IMR-90 (cell line): ENCODE measurements around the gene AGPAT3. TPM values are rescaled to one million over a fixed set of nuclear protein-coding genes. Genes with fewer than 3 reads are reported as not detected.

Experiments
- ATAC-seq: fragments of 200-7000 bp; cut with Tn5 transposase; 2 replicates; pipeline ENCODE4 v1.9.1; 2020; ENCODE audit warnings: low read depth, mild to moderate bottlenecking, moderate library complexity
- BruUV-seq: library from RNA; stranded (reverse); fragments of 400-500 nt; replicated peaks from 2 replicates; lab custom pipeline; 2021; lab: Mats Ljungman, UMichigan
- CTCF ChIA-PET: fragments of 300-600 bp; formaldehyde crosslinking; extraction: SDS; loops from one replicate; lab custom pipeline; 2021; ENCODE audit warnings: antibody characterized with exemption; lab: Yijun Ruan, JAX
- POLR2A ChIA-PET: fragments of 300-600 bp; sonication (Branson Sonifier 250); formaldehyde crosslinking; loops from one replicate; lab custom pipeline; 2022; ENCODE audit warnings: antibody characterized with exemption; ENCODE audit not compliant: unreplicated experiment; lab: Charles Lee
- DNase-seq: peaks from one replicate; pipeline ENCODE4 v3.0.0; 2013
- H2AFZ ChIP-seq: replicated peaks from 2 replicates; pipeline ENCODE3; 2013; ENCODE audit warnings: low read length, mild to moderate bottlenecking; ENCODE audit not compliant: poor library complexity
- H2AK5ac ChIP-seq: 2 replicates; pipeline ENCODE4 v1.6.1; 2013; ENCODE audit warnings: low read depth, low read length, inconsistent platforms
- H2AK9ac ChIP-seq: replicated peaks from 2 replicates; pipeline ENCODE3; 2013; ENCODE audit warnings: mild to moderate bottlenecking, low read depth, low read length, moderate library complexity; ENCODE audit not compliant: poor library complexity
- H2BK120ac ChIP-seq: 2 replicates; pipeline ENCODE4 v1.6.1; 2013; ENCODE audit warnings: low read depth, low read length, inconsistent platforms
- H2BK15ac ChIP-seq: 3 replicates; pipeline ENCODE4 v1.6.1; 2013; ENCODE audit warnings: low read depth, low read length, inconsistent platforms
- H2BK20ac ChIP-seq: 2 replicates; pipeline ENCODE4 v1.6.1; 2013; ENCODE audit warnings: low read depth, mild to moderate bottlenecking, inconsistent platforms, low read length, moderate library complexity
- H2BK5ac ChIP-seq: 2 replicates; pipeline ENCODE4 v1.6.1; 2013; ENCODE audit warnings: mild to moderate bottlenecking, low read depth, low read length, inconsistent platforms; ENCODE audit not compliant: poor library complexity, severe bottlenecking
- H3K14ac ChIP-seq: replicated peaks from 2 replicates; pipeline ENCODE4 v1.6.1; 2013; ENCODE audit warnings: low read depth, low read length, inconsistent platforms
- H3K18ac ChIP-seq: 2 replicates; pipeline ENCODE4 v1.6.1; 2013; ENCODE audit warnings: low read depth, low read length, control low read depth
- H3K23ac ChIP-seq: 2 replicates; pipeline ENCODE4 v1.6.1; 2013; ENCODE audit warnings: low read depth, low read length, inconsistent platforms
- H3K27ac ChIP-seq: 2 replicates; pipeline ENCODE4 v1.5.1; 2013; ENCODE audit warnings: mild to moderate bottlenecking, control low read depth, low read length; ENCODE audit not compliant: insufficient read depth
- H3K27me3 ChIP-seq: 2 replicates; pipeline ENCODE4 v1.6.1; 2013; ENCODE audit warnings: low read length; ENCODE audit not compliant: control insufficient read depth, insufficient read depth
- H3K36me3 ChIP-seq: 2 replicates; pipeline ENCODE4 v1.6.1; 2013; ENCODE audit warnings: low read length, mixed read lengths; ENCODE audit not compliant: control insufficient read depth, insufficient read depth
- H3K4ac ChIP-seq: 2 replicates; pipeline ENCODE4 v1.6.1; 2013; ENCODE audit warnings: low read depth, low read length, inconsistent platforms
- H3K4me1 ChIP-seq: 2 replicates; pipeline ENCODE4 v1.6.1; 2013; ENCODE audit warnings: low read length, mixed read lengths; ENCODE audit not compliant: control insufficient read depth, insufficient read depth
- H3K4me2 ChIP-seq: 2 replicates; pipeline ENCODE4 v1.6.1; 2013; ENCODE audit warnings: low read depth, mild to moderate bottlenecking, control low read depth, low read length, moderate library complexity
- H3K4me3 ChIP-seq: 2 replicates; pipeline ENCODE4 v1.5.1; 2013; ENCODE audit warnings: low read depth, mild to moderate bottlenecking, control low read depth, low read length, moderate library complexity; ENCODE audit not compliant: insufficient read depth
- H3K56ac ChIP-seq: 2 replicates; pipeline ENCODE4 v1.6.1; 2013; ENCODE audit warnings: low read length, inconsistent platforms; ENCODE audit not compliant: insufficient read depth; ENCODE audit errors: extremely low read depth
- H3K79me1 ChIP-seq, 2 experiments: 2 replicates each; pipeline ENCODE4 v1.6.1; 2013; ENCODE audit warnings: low read length in 2 of 2, inconsistent platforms in 1 of 2, low read depth in 1 of 2
- H3K9ac ChIP-seq: 2 replicates; pipeline ENCODE4 v1.6.1; 2013; ENCODE audit warnings: low read depth, low read length, control low read depth
- H3K9me1 ChIP-seq: 2 replicates; pipeline ENCODE4 v1.6.1; 2013; ENCODE audit warnings: low read length, inconsistent platforms; ENCODE audit not compliant: insufficient read depth
- H3K9me3 ChIP-seq: 2 replicates; pipeline ENCODE4 v1.6.1; 2013; ENCODE audit warnings: low read length; ENCODE audit not compliant: control insufficient read depth, insufficient read depth
- H4K20me1 ChIP-seq: 2 replicates; pipeline ENCODE4 v1.6.1; 2013; ENCODE audit warnings: low read length, inconsistent platforms; ENCODE audit not compliant: insufficient read depth
- H4K5ac ChIP-seq: 2 replicates; pipeline ENCODE4 v1.6.1; 2013; ENCODE audit warnings: mild to moderate bottlenecking, low read depth, low read length, control low read depth
- H4K8ac ChIP-seq, 2 experiments: 2 replicates each; pipeline ENCODE4 v1.6.1; 2013; ENCODE audit warnings: low read depth in 2 of 2, low read length in 2 of 2, control low read depth in 1 of 2, inconsistent platforms in 1 of 2
- H4K91ac ChIP-seq: 2 replicates; pipeline ENCODE4 v1.6.1; 2013; ENCODE audit warnings: low read depth, low read length, inconsistent platforms; ENCODE audit not compliant: insufficient read depth
- BHLHE40 ChIP-seq: fragments of 150-350 bp; IDR thresholded peaks from 2 replicates; pipeline ENCODE4 v1.6.1; 2016; ENCODE audit warnings: mild to moderate bottlenecking, low read depth, low read length
- CEBPB ChIP-seq: IDR thresholded peaks from 2 replicates; pipeline ENCODE4 v1.6.1; 2012; ENCODE audit warnings: low read depth, low read length, improper control_type of control experiment
- CHD1 ChIP-seq: IDR thresholded peaks from 2 replicates; pipeline ENCODE4 v1.6.1; 2012; ENCODE audit warnings: low read depth, low read length, improper control_type of control experiment
- FOS ChIP-seq: fragments of 150-350 bp; IDR thresholded peaks from 2 replicates; pipeline ENCODE4 v1.6.1; 2016; ENCODE audit warnings: low read depth, low read length
- MAFK ChIP-seq: IDR thresholded peaks from 2 replicates; pipeline ENCODE4 v1.6.1; 2012; ENCODE audit warnings: low read depth, low read length, improper control_type of control experiment
- MAZ ChIP-seq: IDR thresholded peaks from 2 replicates; pipeline ENCODE4 v1.6.1; 2012; ENCODE audit warnings: low read depth, mild to moderate bottlenecking, low read length, improper control_type of control experiment, moderate library complexity, borderline replicate concordance
- MXI1 ChIP-seq: IDR thresholded peaks from 2 replicates; pipeline ENCODE4 v1.6.1; 2012; ENCODE audit warnings: low read depth, mild to moderate bottlenecking, low read length, moderate library complexity, borderline replicate concordance
- NFE2L2 ChIP-seq: fragments of 150-350 bp; IDR thresholded peaks from 2 replicates; pipeline ENCODE4 v1.6.1; 2016; ENCODE audit warnings: low read depth, mild to moderate bottlenecking, low read length
- POLR2A ChIP-seq: IDR thresholded peaks from 2 replicates; pipeline ENCODE4 v1.6.1; 2012; ENCODE audit warnings: mild to moderate bottlenecking, low read depth, low read length
- RAD21 ChIP-seq: IDR thresholded peaks from 2 replicates; pipeline ENCODE4 v1.6.1; 2012; ENCODE audit warnings: low read length, improper control_type of control experiment
- RCOR1 ChIP-seq: IDR thresholded peaks from 2 replicates; pipeline ENCODE4 v1.6.1; 2012; ENCODE audit warnings: mild to moderate bottlenecking, low read length, improper control_type of control experiment; ENCODE audit not compliant: insufficient replicate concordance
- RFX5 ChIP-seq: IDR thresholded peaks from 2 replicates; pipeline ENCODE4 v1.8.0; 2012; ENCODE audit warnings: low read depth, mild to moderate bottlenecking, low read length, moderate library complexity
- SMC3 ChIP-seq: fragments of 150-350 bp; IDR thresholded peaks from 2 replicates; pipeline ENCODE4 v1.6.1; 2016; ENCODE audit warnings: low read depth, mild to moderate bottlenecking, antibody characterized with exemption, low read length, moderate library complexity
- WGBS, 2 experiments: methylation state at CpG; one replicate each; pipeline versions ENCODE4 v1.1.5 to v1.1.7; 2013; ENCODE audit warnings: missing lambda C conversion rate in 2 of 2; ENCODE audit not compliant: insufficient read length in 1 of 2; ENCODE audit errors: extremely low coverage in 2 of 2; 5-methylcytosine and 5-hydroxymethylcytosine counted together
- dilution Hi-C: fragments of 300-500 bp; cut with HindIII; formaldehyde crosslinking; loops from one replicate; pipeline ENCODE4 v1.14.3; 2018; ENCODE audit warnings: low sequenced_read_pairs; ENCODE audit not compliant: unreplicated experiment
- in situ Hi-C: fragments of 300-500 bp; cut with MboI; formaldehyde crosslinking; loops from 3 replicates; pipeline ENCODE4 v1.14.3; 2019; ENCODE audit warnings: low sequenced_read_pairs, inconsistent platforms, mixed read lengths
- intact Hi-C: fragments of 100-400 bp; cut with micrococcal nuclease; formaldehyde crosslinking; loops from 2 replicates; pipeline ENCODE4 v1.10.0; 2022
- polyA plus RNA-seq, 3 experiments: library from polyadenylated mRNA; depleted of rRNA; stranded (reverse); fragments of >200 nt; gene quantifications; 2 replicates each; pipeline ENCODE4 v1.2.3, GENCODE V29; 2012; ENCODE audit warnings: low replicate concordance in 1 of 3
- total RNA-seq: library from RNA; depleted of rRNA; stranded (reverse); fragments of >200 nt; gene quantifications from 2 replicates; pipeline ENCODE4 v1.2.3, GENCODE V29; 2012
- TF ChIP-seq, protein P1 (sequence below): fragments of 150-350 bp; IDR thresholded peaks from 2 replicates; pipeline ENCODE4 v1.6.1; 2016; ENCODE audit warnings: low read depth, mild to moderate bottlenecking, low read length, moderate library complexity, borderline replicate concordance
- TF ChIP-seq, protein P2 (sequence below): conservative IDR thresholded peaks from 2 replicates; pipeline ENCODE4 v1.5.1; 2012; ENCODE audit warnings: mild to moderate bottlenecking, low read depth, low read length, improper control_type of control experiment
- TF ChIP-seq, protein P3 (sequence below): fragments of 150-350 bp; IDR thresholded peaks from 2 replicates; pipeline ENCODE4 v1.6.1; 2017; ENCODE audit warnings: mild to moderate bottlenecking, antibody characterized with exemption, low read length, low read depth

The AGPAT3 gene
- total and polyA plus RNA-seq, 2 of the 4 experiments (the other 2 are of a cell fraction): 27.1 to 38.7 TPM

GRCh38 chr21:43937891-43938309 lies 72.9 kb downstream of the AGPAT3 start:
- no peak overlapping the region for H3K18ac ChIP-seq
- no peak overlapping the region for H2BK120ac ChIP-seq
- H4K20me1 ChIP-seq: peaks cover 62% of the 10 kb centered on the region
- H4K91ac ChIP-seq: no peak overlapping the region
- no peak overlapping the region for H3K23ac ChIP-seq
- ChIA-PET CTCF (interaction anchor here (0.6 kb wide), 1 partner anchor 154 kb away, joined by 3 read pairs; no protein-coding TSS in a partner anchor), POLR2A (no interaction called here)
- peaks cover 5% of the 10 kb centered on the region for H3K36me3 ChIP-seq
- H3K14ac ChIP-seq: no peak overlapping the region
- no peak overlapping the region for H4K5ac ChIP-seq
- BruUV-seq: no TSS peak
- no peaks in the 10 kb centered on the region for H3K9me3 ChIP-seq
- H3K27me3 ChIP-seq: no peaks in the 10 kb centered on the region
- no peak overlapping the region for H3K4ac ChIP-seq
- no peak overlapping the region for H3K4me3 ChIP-seq
- H3K56ac ChIP-seq: no peak overlapping the region
- dilution Hi-C loops (no loop called here), intact Hi-C loops (no loop called here), in situ Hi-C loops (no loop called here)
- TF ChIP-seq MAZ: no peak
- TF ChIP-seq FOS: no peak
- TF ChIP-seq SMC3: no peak
- no peak for TF ChIP-seq RAD21
- TF ChIP-seq NFE2L2: no peak
- TF ChIP-seq MAFK: no peak
- TF ChIP-seq BHLHE40: no peak
- no peak for TF ChIP-seq RFX5
- TF ChIP-seq, protein P1, sequence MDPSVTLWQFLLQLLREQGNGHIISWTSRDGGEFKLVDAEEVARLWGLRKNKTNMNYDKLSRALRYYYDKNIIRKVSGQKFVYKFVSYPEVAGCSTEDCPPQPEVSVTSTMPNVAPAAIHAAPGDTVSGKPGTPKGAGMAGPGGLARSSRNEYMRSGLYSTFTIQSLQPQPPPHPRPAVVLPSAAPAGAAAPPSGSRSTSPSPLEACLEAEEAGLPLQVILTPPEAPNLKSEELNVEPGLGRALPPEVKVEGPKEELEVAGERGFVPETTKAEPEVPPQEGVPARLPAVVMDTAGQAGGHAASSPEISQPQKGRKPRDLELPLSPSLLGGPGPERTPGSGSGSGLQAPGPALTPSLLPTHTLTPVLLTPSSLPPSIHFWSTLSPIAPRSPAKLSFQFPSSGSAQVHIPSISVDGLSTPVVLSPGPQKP: no peak
- TF ChIP-seq, protein P2, sequence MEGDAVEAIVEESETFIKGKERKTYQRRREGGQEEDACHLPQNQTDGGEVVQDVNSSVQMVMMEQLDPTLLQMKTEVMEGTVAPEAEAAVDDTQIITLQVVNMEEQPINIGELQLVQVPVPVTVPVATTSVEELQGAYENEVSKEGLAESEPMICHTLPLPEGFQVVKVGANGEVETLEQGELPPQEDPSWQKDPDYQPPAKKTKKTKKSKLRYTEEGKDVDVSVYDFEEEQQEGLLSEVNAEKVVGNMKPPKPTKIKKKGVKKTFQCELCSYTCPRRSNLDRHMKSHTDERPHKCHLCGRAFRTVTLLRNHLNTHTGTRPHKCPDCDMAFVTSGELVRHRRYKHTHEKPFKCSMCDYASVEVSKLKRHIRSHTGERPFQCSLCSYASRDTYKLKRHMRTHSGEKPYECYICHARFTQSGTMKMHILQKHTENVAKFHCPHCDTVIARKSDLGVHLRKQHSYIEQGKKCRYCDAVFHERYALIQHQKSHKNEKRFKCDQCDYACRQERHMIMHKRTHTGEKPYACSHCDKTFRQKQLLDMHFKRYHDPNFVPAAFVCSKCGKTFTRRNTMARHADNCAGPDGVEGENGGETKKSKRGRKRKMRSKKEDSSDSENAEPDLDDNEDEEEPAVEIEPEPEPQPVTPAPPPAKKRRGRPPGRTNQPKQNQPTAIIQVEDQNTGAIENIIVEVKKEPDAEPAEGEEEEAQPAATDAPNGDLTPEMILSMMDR: no peak
- no peak for TF ChIP-seq MXI1
- TF ChIP-seq CEBPB: no peak
- TF ChIP-seq CHD1: no peak
- no peak for TF ChIP-seq POLR2A
- no peak for TF ChIP-seq RCOR1
- TF ChIP-seq, protein P3, sequence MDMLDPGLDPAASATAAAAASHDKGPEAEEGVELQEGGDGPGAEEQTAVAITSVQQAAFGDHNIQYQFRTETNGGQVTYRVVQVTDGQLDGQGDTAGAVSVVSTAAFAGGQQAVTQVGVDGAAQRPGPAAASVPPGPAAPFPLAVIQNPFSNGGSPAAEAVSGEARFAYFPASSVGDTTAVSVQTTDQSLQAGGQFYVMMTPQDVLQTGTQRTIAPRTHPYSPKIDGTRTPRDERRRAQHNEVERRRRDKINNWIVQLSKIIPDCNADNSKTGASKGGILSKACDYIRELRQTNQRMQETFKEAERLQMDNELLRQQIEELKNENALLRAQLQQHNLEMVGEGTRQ: no peak
- peaks cover 12% of the 10 kb centered on the region for H3K9me1 ChIP-seq
- H2AK5ac ChIP-seq: no peak overlapping the region
- H3K4me1 ChIP-seq: peaks cover 4% of the 10 kb centered on the region; the same call in 1 of the 2 replicates
- H3K79me1 ChIP-seq: peaks cover 36 to 64% of the 10 kb centered on the region in 2 experiments
- ATAC-seq (no peak), DNase-seq (no peak)
- no CpG with 5 or more reads among the region's 6 CpGs for WGBS, 2 experiments
- H2BK5ac ChIP-seq: no peak overlapping the region
- no peak overlapping the region for H3K27ac ChIP-seq
- no peak overlapping the region for H2AK9ac ChIP-seq
- no peak overlapping the region for H2AFZ ChIP-seq
- H4K8ac ChIP-seq: no peak overlapping the region
- H2BK20ac ChIP-seq: no peak overlapping the region
- H3K9ac ChIP-seq: no peak overlapping the region
- no peak overlapping the region for H2BK15ac ChIP-seq
- no peak overlapping the region for H3K4me2 ChIP-seq
